ENCODE results near the gene THSD8.
A peak's percentile ranks its signal among the peaks of the same experiment; 100 is the strongest.

The THSD8 gene

GRCh38 chr19:12801466-12802266 is at the start of gene THSD8, which contains the start of gene PRDX2:
Gene THSD8, plus strand, starts transcription at chr19:12802069. Its CDS starts 3 bp downstream, at chr19:12802072.
Gene PRDX2, minus strand, starts transcription at chr19:12801800. Its CDS starts 539 bp downstream, at chr19:12801261.
- peak; percentile 30 for DNase-seq

DNA sequence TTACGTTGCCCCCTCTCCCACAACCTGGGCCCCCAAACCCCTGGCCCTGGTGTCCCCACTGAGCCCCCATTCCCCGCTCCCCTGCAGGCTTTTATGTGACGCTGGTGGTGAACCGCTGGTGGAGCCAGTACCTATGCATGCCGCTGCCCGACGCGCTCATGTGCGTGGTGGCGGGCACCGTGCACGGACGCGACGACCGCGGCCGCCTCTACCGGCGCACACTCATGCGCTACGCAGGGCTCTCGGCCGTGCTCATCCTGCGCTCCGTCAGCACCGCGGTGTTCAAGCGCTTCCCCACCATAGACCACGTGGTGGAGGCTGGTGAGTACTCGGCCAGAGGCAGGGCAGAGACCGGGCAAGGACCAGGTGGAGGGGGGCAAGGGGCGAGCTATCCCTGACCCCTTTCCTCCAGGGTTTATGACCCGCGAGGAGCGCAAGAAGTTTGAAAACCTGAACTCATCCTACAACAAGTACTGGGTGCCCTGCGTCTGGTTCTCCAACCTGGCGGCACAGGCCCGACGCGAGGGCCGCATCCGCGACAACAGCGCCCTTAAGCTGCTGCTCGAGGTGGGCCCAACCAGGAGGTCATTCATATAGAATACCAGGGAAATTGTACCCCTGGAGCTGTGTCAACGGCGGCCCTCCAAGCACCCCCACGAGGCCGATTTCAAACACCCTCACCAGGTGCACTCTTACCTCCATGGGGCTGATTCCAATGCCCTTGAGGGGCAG is 47.2 kb upstream of the THSD8 start:
- DNase-seq, result no peak

GRCh38 chr19:12756150-12756883 is 45.6 kb upstream of the THSD8 start:
- no peak for DNase-seq

- peak; percentile 26 for DNase-seq
Measured at GRCh38 chr19:12757544-12758274, 44.2 kb upstream of the THSD8 start.

- DNase-seq, result no peak
Measured at GRCh38 chr19:12759686-12760085, 42.2 kb upstream of the THSD8 start.

GRCh38 chr19:12763100-12763499 is 38.8 kb upstream of the THSD8 start:
- no peak for DNase-seq

DNA sequence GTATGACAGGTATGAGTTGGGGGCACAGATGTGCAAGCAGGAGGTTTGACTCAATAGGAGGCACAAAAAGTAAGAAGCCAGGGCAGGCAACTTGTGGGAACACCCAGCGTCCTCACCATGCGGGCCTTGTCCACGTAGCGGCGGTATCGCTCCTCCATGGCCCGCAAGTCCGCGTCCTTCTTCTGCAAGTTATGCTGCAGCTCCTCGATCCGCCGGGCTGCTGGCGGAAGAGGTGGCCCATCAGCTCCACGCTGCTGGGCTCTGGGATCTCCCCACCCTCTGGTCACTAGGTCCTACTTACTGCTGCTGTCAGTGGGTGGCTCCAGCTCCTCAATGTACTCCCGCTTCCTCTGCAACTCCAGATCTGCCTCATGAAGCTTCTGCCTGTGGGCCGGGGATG is 37.2 kb upstream of the THSD8 start:
- no peak for DNase-seq

GRCh38 chr19:12766051-12766521 is 35.8 kb upstream of the THSD8 start:
- DNase-seq, result peak; percentile 35

DNA sequence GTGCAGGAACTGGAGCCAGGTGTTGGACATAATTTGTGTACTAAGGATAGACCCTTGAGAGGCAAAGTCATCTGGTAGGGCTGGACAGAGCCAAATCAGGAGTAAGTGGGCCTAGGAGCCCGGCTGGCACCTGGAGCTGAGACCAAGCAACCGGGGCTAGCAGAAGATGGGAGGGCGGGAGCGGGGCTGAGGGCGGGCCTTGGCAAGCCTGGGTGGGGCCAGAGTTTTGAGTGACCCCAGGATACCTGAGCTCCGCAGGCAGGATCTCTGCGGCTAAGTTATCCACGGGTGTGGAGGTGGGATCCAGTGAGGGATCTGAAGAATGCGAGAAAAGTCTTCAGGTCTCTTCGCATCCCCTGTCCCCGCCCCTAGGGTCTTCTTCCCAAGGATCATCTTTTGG is 34.7 kb upstream of the THSD8 start:
- no peak for DNase-seq

DNA sequence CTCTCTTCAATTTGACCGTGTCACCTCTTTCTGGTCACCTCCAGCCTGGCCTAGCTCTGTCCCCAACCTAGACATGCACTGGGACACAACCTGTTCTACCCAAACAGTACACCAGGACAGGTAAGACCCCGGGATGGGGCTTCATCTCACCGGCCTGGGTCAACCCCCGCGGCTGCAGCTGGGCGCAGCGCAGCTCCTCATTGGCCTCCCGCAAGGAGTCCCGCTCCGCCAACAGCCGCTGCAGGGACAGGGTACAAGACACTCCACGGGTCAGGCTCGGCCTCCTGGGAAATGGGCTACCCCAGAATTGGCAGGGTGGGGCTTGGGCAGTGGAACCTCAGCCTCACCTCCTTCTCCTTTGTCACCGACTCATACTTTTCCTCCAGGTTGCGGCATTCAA is 34.2 kb upstream of the THSD8 start:
- DNase-seq, result no peak

DNA sequence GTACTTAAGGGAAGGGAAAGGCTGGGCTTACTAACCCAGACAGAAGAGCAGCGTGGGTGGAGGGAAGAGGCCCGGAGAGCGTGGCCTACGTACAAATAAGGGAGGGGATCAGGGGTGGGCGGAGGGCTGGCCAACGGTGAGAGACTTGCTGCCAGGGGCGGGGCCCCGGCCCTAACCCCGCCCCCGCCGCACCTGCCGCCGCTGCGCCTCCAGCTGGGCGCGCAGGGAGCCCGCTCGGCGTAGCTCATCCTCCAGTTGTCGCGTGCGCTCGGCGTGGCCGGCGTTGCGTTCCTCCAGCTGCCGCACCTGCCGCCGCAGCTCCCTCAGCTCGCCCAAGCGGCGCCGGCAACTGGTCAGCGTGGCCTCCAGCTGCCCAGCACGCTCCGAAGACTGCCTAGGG is 32.2 kb upstream of the THSD8 start:
- no peak for DNase-seq

GRCh38 chr19:12770922-12771321 is 30.9 kb upstream of the THSD8 start:
- no peak for DNase-seq

- DNase-seq, result no peak
Measured at GRCh38 chr19:12772323-12772722, 29.5 kb upstream of the THSD8 start.

- DNase-seq, result no peak
Measured at GRCh38 chr19:12773571-12773970, 28.3 kb upstream of the THSD8 start.

DNA sequence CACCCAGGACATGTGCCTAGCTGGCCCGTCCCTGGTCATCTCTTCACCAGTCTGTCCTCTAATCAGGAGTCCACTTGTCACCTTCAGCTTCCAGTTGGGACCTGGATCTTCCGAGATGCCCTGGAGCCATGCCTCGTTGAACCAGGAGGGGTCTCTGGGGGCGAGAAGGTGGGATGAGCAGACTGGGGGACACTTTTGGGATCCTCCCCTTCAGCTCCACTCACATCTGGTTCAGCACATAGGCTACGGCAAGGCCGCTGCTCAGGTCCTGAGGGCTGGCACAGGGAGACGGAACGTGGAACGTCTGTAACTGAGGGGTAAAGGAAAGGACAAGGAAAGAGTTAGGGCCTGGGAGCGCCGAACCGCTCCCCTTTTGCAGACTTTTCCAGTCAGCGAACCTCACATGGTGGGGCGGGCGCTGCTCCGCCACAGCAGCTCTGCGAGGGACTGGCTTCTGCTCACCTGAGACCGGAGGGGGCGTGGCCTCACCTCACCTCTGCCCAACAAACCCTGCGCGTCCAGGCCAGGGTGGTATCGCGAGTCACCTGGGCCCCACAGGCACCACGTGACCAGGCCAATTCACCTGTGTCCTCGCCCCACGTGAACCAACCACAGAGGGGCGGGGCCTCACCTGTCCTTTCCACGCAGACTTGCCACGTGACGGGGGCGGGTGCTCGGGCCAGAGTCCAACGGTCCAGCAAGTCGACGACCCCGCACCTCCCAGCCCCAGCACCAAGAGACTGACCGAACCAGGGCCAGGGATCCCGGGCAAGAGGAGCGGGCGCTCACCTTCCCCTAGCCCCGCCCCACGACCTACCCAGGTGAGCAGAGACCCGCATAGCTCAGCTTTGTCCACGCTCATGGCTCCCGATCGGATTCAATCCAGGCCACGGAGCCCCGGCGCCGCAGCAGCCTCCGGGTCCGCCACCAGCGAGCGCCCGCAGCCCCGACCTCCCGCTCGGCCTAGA is 27.0 kb upstream of the THSD8 start, which contains the start of gene HOOK2:
Gene HOOK2 (minus strand): TSS at position 965 of the 968 bp plus-strand sequence. CDS start 103 bp downstream, at position 862.
- DNase-seq, result no peak

- DNase-seq, result peak; percentile 52
Measured at GRCh38 chr19:12777217-12778016, 24.5 kb upstream of the THSD8 start.

DNA sequence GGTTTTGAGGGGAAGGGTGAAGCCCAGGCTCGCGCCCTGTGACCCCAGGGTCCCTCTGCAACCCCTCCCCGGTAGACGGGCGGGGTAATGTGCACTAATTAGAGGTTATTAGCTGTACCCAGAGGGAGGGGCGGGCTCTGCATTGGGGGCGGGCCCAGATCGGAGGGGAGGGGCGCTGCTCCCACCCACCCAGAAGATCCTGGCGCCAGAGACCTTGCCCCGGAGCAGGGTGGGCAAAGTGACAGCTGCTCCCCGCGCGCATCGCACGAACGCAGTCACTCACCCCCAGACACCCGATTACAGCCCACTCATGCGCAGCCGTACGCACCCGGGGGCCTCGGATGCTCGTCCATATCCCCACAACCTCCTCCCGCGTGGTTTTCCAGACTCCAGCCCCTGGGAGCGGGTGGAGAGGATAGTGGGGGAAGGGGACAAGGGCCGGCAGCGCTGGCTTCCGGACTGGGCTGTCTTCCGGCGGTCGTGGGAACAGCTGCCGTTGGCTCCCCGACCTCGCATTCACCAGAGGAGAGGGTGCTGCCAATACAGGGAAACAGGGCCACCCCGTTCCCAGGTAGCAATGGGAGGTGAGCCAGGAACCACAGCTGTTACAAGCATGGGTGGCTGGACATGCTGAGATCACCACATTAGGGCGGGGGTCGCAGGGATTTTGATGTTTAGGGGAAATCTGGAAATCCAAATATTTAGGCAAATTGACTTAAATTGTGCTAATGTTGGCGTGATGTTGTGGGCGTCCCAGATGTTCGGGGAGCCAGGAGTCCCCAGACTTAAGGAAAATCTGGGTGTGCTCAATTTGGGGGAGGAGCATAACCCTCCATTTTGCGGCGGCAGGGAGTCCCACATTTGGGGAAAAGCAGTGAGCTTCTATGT is 23.6 kb upstream of the THSD8 start:
- peak; percentile 76 for DNase-seq

DNA sequence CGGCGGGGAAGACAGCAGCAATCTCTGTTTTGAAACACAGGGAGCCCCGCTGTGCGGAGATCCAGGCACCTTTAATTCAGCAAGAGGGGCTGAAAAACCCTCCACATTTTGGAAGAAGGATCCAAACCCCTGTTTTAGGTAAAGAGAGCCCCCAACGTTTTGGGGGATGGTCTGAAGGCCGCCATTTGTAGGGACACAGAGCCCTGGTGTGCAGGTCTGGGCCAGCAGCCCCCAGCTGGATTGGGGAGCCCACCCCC is 23.0 kb upstream of the THSD8 start:
- no peak for DNase-seq

GRCh38 chr19:12779162-12779993 is 22.5 kb upstream of the THSD8 start:
- peak; percentile 32 for DNase-seq
